Measurements from ENCODE around the gene GPRASP1. TPM values are rescaled to one million over a fixed set of nuclear protein-coding genes. Genes with fewer than 3 reads are reported as not detected.

GPRASP1 gene
- total and polyA plus RNA-seq, 2 experiments from 2014 or later = 1.9 to 4.9 TPM

DNA sequence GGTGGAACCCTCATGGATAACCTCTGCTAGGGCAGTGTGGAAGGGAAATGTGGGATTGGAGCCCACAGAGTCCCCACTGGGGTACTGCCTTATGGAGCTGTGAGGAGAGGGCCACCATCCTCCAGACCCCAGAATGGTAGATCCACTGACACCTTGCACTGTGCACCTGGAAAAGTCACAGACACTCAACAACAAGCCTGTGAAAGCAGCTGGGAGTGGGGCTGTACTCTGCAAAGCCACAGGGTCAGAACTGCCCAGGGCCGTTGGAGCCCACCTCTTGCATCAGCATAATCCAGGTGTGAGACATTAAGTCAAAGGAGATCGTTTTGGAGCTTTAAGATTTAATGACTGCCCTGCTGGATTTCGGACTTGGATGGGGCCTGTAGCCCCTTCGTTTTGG lies 40.4 kb upstream of the GPRASP1 start:
- Histone ChIP-seq H4K20me1 (ENCODE audit: insufficient read depth, poor library complexity, severe bottlenecking) (no peaks in the 10 kb centered on the region), H2AFZ (no peak overlapping the region), H3K4me2 (no peak overlapping the region), H3K9me2 (replicated peaks; ENCODE audit: insufficient read depth) (no peaks in the 10 kb centered on the region), H3K9me3 (ENCODE audit: low read depth) (no peaks in the 10 kb centered on the region), H3K4me3 (no peak overlapping the region), H3K79me2 (peaks cover 33% of the 10 kb centered on the region), H3K27ac (no peak overlapping the region), H3K4me1 (ENCODE audit: insufficient read depth) (no peaks in the 10 kb centered on the region), H3K27me3 (no peaks in the 10 kb centered on the region), H3K36me3 (replicated peaks; ENCODE audit: insufficient read depth, low read depth) (no peaks in the 10 kb centered on the region)
- WGBS (ENCODE audit: low lambda C conversion rate, missing lambda C conversion rate) = 60% methylated on average over 4 of the region's 4 CpGs
- TF ChIP-seq CTCF (IDR thresholded peaks at IDR 0.05; ENCODE audit: poor library complexity) (no peak), EZH2phosphoT487 (IDR thresholded peaks at IDR 0.05; ENCODE audit: low read depth, severe bottlenecking, unreplicated experiment) (no peak), EZH2 (IDR thresholded peaks at IDR 0.05; ENCODE audit: borderline replicate concordance) (no peak)
- DNase-seq (ENCODE audit: low spot score) = no peak

GRCh38 chrX:102624105-102624504 lies 27.2 kb upstream of the GPRASP1 start:
- H2AFZ ChIP-seq = no peak overlapping the region
- H3K79me2 ChIP-seq = peaks cover 43% of the 10 kb centered on the region
- H4K20me1 ChIP-seq (ENCODE audit: insufficient read depth, poor library complexity, severe bottlenecking) = no peaks in the 10 kb centered on the region
- peaks cover 4% of the 10 kb centered on the region for H3K36me3 ChIP-seq (replicated peaks; ENCODE audit: insufficient read depth, low read depth)
- no peaks in the 10 kb centered on the region for H3K4me1 ChIP-seq (ENCODE audit: insufficient read depth)
- TF ChIP-seq CTCF (IDR thresholded peaks at IDR 0.05; ENCODE audit: poor library complexity) (no peak), EZH2 (IDR thresholded peaks at IDR 0.05; ENCODE audit: borderline replicate concordance) (no peak), EZH2phosphoT487 (IDR thresholded peaks at IDR 0.05; ENCODE audit: low read depth, severe bottlenecking, unreplicated experiment) (no peak)
- H3K27me3 ChIP-seq = no peaks in the 10 kb centered on the region
- no peak overlapping the region for H3K4me3 ChIP-seq
- H3K9me3 ChIP-seq (ENCODE audit: low read depth) = peaks cover 6% of the 10 kb centered on the region
- 89% methylated on average over 6 of the region's 6 CpGs for WGBS (ENCODE audit: low lambda C conversion rate, missing lambda C conversion rate)
- no peak overlapping the region for H3K27ac ChIP-seq
- H3K4me2 ChIP-seq = no peak overlapping the region
- H3K9me2 ChIP-seq (replicated peaks; ENCODE audit: insufficient read depth) = no peaks in the 10 kb centered on the region
- DNase-seq (ENCODE audit: low spot score) = no peak

GRCh38 chrX:102627640-102628039 lies 23.6 kb upstream of the GPRASP1 start:
- DNase-seq (ENCODE audit: low spot score) = no peak
- no peaks in the 10 kb centered on the region for H3K9me2 ChIP-seq (replicated peaks; ENCODE audit: insufficient read depth)
- H3K9me3 ChIP-seq (ENCODE audit: low read depth) = no peaks in the 10 kb centered on the region
- 65% methylated on average over 1 of the region's 1 CpG for WGBS (ENCODE audit: low lambda C conversion rate, missing lambda C conversion rate)
- peaks cover 4% of the 10 kb centered on the region for H3K36me3 ChIP-seq (replicated peaks; ENCODE audit: insufficient read depth, low read depth)
- no peak overlapping the region for H3K27ac ChIP-seq
- H3K27me3 ChIP-seq = no peaks in the 10 kb centered on the region
- H2AFZ ChIP-seq = no peak overlapping the region
- no peaks in the 10 kb centered on the region for H4K20me1 ChIP-seq (ENCODE audit: insufficient read depth, poor library complexity, severe bottlenecking)
- H3K4me2 ChIP-seq = no peak overlapping the region
- H3K4me3 ChIP-seq = no peak overlapping the region
- H3K4me1 ChIP-seq (ENCODE audit: insufficient read depth) = no peaks in the 10 kb centered on the region
- no peak for TF ChIP-seq EZH2 (IDR thresholded peaks at IDR 0.05; ENCODE audit: borderline replicate concordance)
- no peak for TF ChIP-seq CTCF (IDR thresholded peaks at IDR 0.05; ENCODE audit: poor library complexity)
- TF ChIP-seq EZH2phosphoT487 (IDR thresholded peaks at IDR 0.05; ENCODE audit: low read depth, severe bottlenecking, unreplicated experiment) = no peak
- peaks cover 20% of the 10 kb centered on the region for H3K79me2 ChIP-seq

DNA sequence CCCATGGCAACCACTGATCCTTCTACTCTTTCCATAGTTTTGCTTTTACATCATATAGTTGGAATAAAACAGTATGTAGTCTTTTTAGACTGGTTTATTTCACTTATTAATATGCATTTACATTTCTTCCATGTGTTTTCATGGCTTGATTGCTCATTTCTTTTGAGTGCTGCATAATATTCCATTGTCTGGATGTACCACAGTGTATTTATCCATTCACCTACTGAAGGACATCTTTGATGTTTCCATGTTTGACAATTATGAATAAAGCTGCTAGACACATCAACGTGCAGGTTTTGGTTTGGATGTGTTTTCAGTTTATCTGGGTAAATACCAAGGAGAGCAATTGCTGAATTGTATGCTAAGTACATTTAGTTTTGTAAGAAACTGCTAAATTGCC lies 13.7 kb upstream of the GPRASP1 start:
- TF ChIP-seq EZH2 (IDR thresholded peaks at IDR 0.05; ENCODE audit: borderline replicate concordance) (no peak), CTCF (IDR thresholded peaks at IDR 0.05; ENCODE audit: poor library complexity) (no peak), EZH2phosphoT487 (IDR thresholded peaks at IDR 0.05; ENCODE audit: low read depth, severe bottlenecking, unreplicated experiment) (no peak)
- no peaks in the 10 kb centered on the region for H3K9me3 ChIP-seq (ENCODE audit: low read depth)
- WGBS (ENCODE audit: low lambda C conversion rate, missing lambda C conversion rate) = 64% methylated on average over 1 of the region's 1 CpG
- no peaks in the 10 kb centered on the region for H3K79me2 ChIP-seq
- no peak overlapping the region for H3K27ac ChIP-seq
- H3K4me1 ChIP-seq (ENCODE audit: insufficient read depth) = no peaks in the 10 kb centered on the region
- H3K4me2 ChIP-seq = no peak overlapping the region
- H3K4me3 ChIP-seq = no peak overlapping the region
- no peaks in the 10 kb centered on the region for H3K36me3 ChIP-seq (replicated peaks; ENCODE audit: insufficient read depth, low read depth)
- H3K9me2 ChIP-seq (replicated peaks; ENCODE audit: insufficient read depth) = no peaks in the 10 kb centered on the region
- H4K20me1 ChIP-seq (ENCODE audit: insufficient read depth, poor library complexity, severe bottlenecking) = no peaks in the 10 kb centered on the region
- no peak overlapping the region for H2AFZ ChIP-seq
- no peaks in the 10 kb centered on the region for H3K27me3 ChIP-seq
- DNase-seq (ENCODE audit: low spot score) = no peak

All from hepatocyte (in vitro differentiated cells).